Hindlimb muscle (tissue), 1 donor: Measurements from ENCODE around the gene CSRNP3. TPM values are rescaled to one million over a fixed set of nuclear protein-coding genes. Genes with fewer than 3 reads are reported as not detected.
"Not testable (repeated sequence)": the region's sequence is repeated elsewhere in the genome, so short reads cannot be mapped to it uniquely, and the experiment has no call there.

ENCODE experiments used
- DNase-seq: peaks from one replicate; pipeline ENCODE4 v3.0.0-alpha.2; 2013
- polyA plus RNA-seq: library from polyadenylated mRNA; unstranded; fragments of 120-200 nt; gene quantifications from one replicate; pipeline ENCODE4 v1.2.1, GENCODE V29; 2013; ENCODE audit not compliant: insufficient read length

The CSRNP3 gene
- polyA plus RNA-seq, 1 donor: 11.2 TPM

- DNase-seq: no peak
Measured at GRCh38 chr2:165636959-165637358, 167.5 kb downstream of the CSRNP3 start.

- DNase-seq: no peak
Measured at GRCh38 chr2:165637396-165637795, 167.9 kb downstream of the CSRNP3 start.

GRCh38 chr2:165639504-165639903 is 170.0 kb downstream of the CSRNP3 start:
- no peak for DNase-seq

- DNase-seq: no peak
Measured at GRCh38 chr2:165640247-165640929, 170.9 kb downstream of the CSRNP3 start.

GRCh38 chr2:165645930-165646831 is 176.7 kb downstream of the CSRNP3 start:
- peak; percentile 35 for DNase-seq

GRCh38 chr2:165647409-165647808 is 177.9 kb downstream of the CSRNP3 start:
- no peak for DNase-seq

- DNase-seq: no peak
Measured at GRCh38 chr2:165648801-165649200, 179.3 kb downstream of the CSRNP3 start.

- no peak for DNase-seq
Measured at GRCh38 chr2:165651233-165651632, 181.7 kb downstream of the CSRNP3 start.

GRCh38 chr2:165655661-165656060 is 186.2 kb downstream of the CSRNP3 start:
- DNase-seq: no peak

- DNase-seq: no peak
Measured at GRCh38 chr2:165660361-165660760, 190.9 kb downstream of the CSRNP3 start.

GRCh38 chr2:165662720-165663119 is 193.2 kb downstream of the CSRNP3 start:
- DNase-seq: no peak

- DNase-seq: no peak
Measured at GRCh38 chr2:165665614-165666013, 196.1 kb downstream of the CSRNP3 start.

- not testable (repeated sequence) for DNase-seq
Measured at GRCh38 chr2:165666073-165666472, 196.6 kb downstream of the CSRNP3 start.

GRCh38 chr2:165666605-165667004 is 197.1 kb downstream of the CSRNP3 start:
- DNase-seq: no peak

GRCh38 chr2:165667375-165667774 is 197.9 kb downstream of the CSRNP3 start:
- no peak for DNase-seq

- no peak for DNase-seq
Measured at GRCh38 chr2:165674780-165675179, 205.3 kb downstream of the CSRNP3 start.

GRCh38 chr2:165675551-165675968 is 206.1 kb downstream of the CSRNP3 start:
- no peak for DNase-seq

GRCh38 chr2:165678882-165679281 is 209.4 kb downstream of the CSRNP3 start:
- no peak for DNase-seq

GRCh38 chr2:165679621-165680020 is 210.1 kb downstream of the CSRNP3 start:
- no peak for DNase-seq

- no peak for DNase-seq
Measured at GRCh38 chr2:165681841-165682240, 212.3 kb downstream of the CSRNP3 start.

GRCh38 chr2:165682546-165682945 is 213.0 kb downstream of the CSRNP3 start:
- DNase-seq: peak; percentile 55

- no peak for DNase-seq
Measured at GRCh38 chr2:165686800-165687199, 217.3 kb downstream of the CSRNP3 start.

- DNase-seq: no peak
Measured at GRCh38 chr2:165687426-165688002, 218.0 kb downstream of the CSRNP3 start.
